Adrenal gland (tissue), 12 donors: ENCODE data around the gene RALGAPA1. TPM values are rescaled to one million over a fixed set of nuclear protein-coding genes. Genes with fewer than 3 reads are reported as not detected.
"Not testable (repeated sequence)": the region's sequence is repeated elsewhere in the genome, so short reads cannot be mapped to it uniquely, and the experiment has no call there.

ENCODE experiments used
- DNase-seq, 7 donors: peaks; one replicate each; pipeline ENCODE4 v3.0.0-alpha.2; 2019 to 2020
- H3K27ac ChIP-seq, 5 donors: fragments of 200-600 bp; sonication (generic) in 4 of 5; 1 replicate in 3 of 5; 2 replicates in 2 of 5; pipeline versions ENCODE4 v1.5.1 to v1.8.0; 2016 to 2020; ENCODE audit warnings: mild to moderate bottlenecking in 1 of 5
- H3K27me3 ChIP-seq: fragments of 200-600 bp; 2 replicates; pipeline ENCODE4 v1.8.0; 2021
- H3K36me3 ChIP-seq, 2 donors: fragments of 200-600 bp; replicated peaks in 1 of 2; 1 replicate in 1 of 2; 2 replicates in 1 of 2; pipeline versions ENCODE4 v1.5.1 to v1.8.0; 2018 to 2022
- H3K4me1 ChIP-seq, 2 donors: fragments of 200-600 bp; replicated peaks in 1 of 2; 1 replicate in 1 of 2; 2 replicates in 1 of 2; pipeline versions ENCODE4 v1.5.1 to v1.8.0; 2018 to 2021
- H3K4me3 ChIP-seq, 4 donors: fragments of 200-600 bp; sonication (generic) in 3 of 4; one replicate each; pipeline ENCODE4 v1.5.1; 2016 to 2018
- H3K9me3 ChIP-seq, 3 donors: fragments of 200-600 bp; sonication (generic) in 1 of 3; replicated peaks in 1 of 3; 1 replicate in 2 of 3; 2 replicates in 1 of 3; pipeline versions ENCODE4 v1.5.1 to v1.8.0; 2016 to 2021
- POLR2A ChIP-seq, 2 donors: fragments of 450-650 bp; IDR thresholded peaks; one replicate each; pipeline ENCODE4 v1.6.1; 2017; ENCODE audit warnings: antibody characterized with exemption in 2 of 2, mild to moderate bottlenecking in 2 of 2, moderate library complexity in 1 of 2
- WGBS, 4 donors: extraction: QIAGEN DNeasy Blood & Tissue Kit in 2 of 4; methylation state at CpG; one replicate each; pipeline versions ENCODE4 v1.1.5 to v1.1.7; 2013 to 2017; 5-methylcytosine and 5-hydroxymethylcytosine counted together
- intact Hi-C, 2 donors: fragments of 100-400 bp; cut with DNase I; formaldehyde crosslinking; loops; one replicate each; pipeline versions ENCODE4 v1.14.1 to v1.15.0; 2022 to 2023
- polyA plus RNA-seq, 3 donors: library from polyadenylated mRNA; stranded (reverse); fragments of 200-250 nt in 2 of 3; fragments of 350-450 nt in 1 of 3; fragmentation: Illumina TruSeq in 1 of 3; extraction: RNeasy Lipid Tissue Mini Kit (QIAGEN cat#74804) in 1 of 3; gene quantifications; one replicate each; pipeline ENCODE4 v1.2.3, GENCODE V29; 2013 to 2014
- total RNA-seq, 9 donors: library from RNA; depleted of rRNA in 4 of 9; stranded (reverse); fragments of >200 nt in 4 of 9; fragments of 120-200 nt in 1 of 9; fragmentation: NEBNext Ultra II Directional in 1 of 9; extraction: Animal tissue kit (Norgen Biotek cat#: 25700) in 1 of 9; gene quantifications; one replicate each; pipeline versions ENCODE4 v1.1.0 to v1.2.4, GENCODE V29; 2013 to 2023
- TF ChIP-seq, protein P1 (sequence below), 6 experiments: fragments of 450-650 bp in 4 of 6; fragments of 200-600 bp in 2 of 6; sonication (generic) in 1 of 6; IDR thresholded peaks; 1 replicate in 5 of 6; 2 replicates in 1 of 6; pipeline versions ENCODE4 v1.5.1 to v1.8.0; 2016 to 2021; ENCODE audit warnings: antibody characterized with exemption in 6 of 6, mild to moderate bottlenecking in 2 of 6, moderate library complexity in 1 of 6
- donor health status: healthy with polysubstance abuse.
- donor health status: Bipolar disorder and iron deficiency.
- donor health status: DM: yes; HTN: yes; CAD: no.
- donor health status: DM: no; HTN: no; CAD: no.
- donor health status: DM: no; HTN: no; CAD: no.
- donor health status: DM: yes; HTN: yes; CAD: no.

RALGAPA1 gene
- total and polyA plus RNA-seq, 12 donors, result 31.7 to 116 (median 64.8) TPM

GRCh38 chr14:35617500-35617899 lies 191.6 kb downstream of the RALGAPA1 start:
- no peak for DNase-seq
- Histone ChIP-seq H3K4me3 (no peak overlapping the region), H3K9me3 (no peaks in the 10 kb centered on the region), H3K27me3 (no peaks in the 10 kb centered on the region), H3K4me1 (no peaks in the 10 kb centered on the region), H3K36me3 (peaks cover 0 to 8% of the 10 kb centered on the region in 2 donors), H3K27ac (no peak overlapping the region)
- intact Hi-C loops, result no loop called here
- 93 to 100% (median 98%) methylated on average over 3 of the region's 3 CpGs for WGBS, 4 donors
- TF ChIP-seq, protein P1, sequence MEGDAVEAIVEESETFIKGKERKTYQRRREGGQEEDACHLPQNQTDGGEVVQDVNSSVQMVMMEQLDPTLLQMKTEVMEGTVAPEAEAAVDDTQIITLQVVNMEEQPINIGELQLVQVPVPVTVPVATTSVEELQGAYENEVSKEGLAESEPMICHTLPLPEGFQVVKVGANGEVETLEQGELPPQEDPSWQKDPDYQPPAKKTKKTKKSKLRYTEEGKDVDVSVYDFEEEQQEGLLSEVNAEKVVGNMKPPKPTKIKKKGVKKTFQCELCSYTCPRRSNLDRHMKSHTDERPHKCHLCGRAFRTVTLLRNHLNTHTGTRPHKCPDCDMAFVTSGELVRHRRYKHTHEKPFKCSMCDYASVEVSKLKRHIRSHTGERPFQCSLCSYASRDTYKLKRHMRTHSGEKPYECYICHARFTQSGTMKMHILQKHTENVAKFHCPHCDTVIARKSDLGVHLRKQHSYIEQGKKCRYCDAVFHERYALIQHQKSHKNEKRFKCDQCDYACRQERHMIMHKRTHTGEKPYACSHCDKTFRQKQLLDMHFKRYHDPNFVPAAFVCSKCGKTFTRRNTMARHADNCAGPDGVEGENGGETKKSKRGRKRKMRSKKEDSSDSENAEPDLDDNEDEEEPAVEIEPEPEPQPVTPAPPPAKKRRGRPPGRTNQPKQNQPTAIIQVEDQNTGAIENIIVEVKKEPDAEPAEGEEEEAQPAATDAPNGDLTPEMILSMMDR (IDR thresholded peaks at IDR 0.05), result no peak
- no peak for TF ChIP-seq POLR2A (IDR thresholded peaks at IDR 0.05)

DNA sequence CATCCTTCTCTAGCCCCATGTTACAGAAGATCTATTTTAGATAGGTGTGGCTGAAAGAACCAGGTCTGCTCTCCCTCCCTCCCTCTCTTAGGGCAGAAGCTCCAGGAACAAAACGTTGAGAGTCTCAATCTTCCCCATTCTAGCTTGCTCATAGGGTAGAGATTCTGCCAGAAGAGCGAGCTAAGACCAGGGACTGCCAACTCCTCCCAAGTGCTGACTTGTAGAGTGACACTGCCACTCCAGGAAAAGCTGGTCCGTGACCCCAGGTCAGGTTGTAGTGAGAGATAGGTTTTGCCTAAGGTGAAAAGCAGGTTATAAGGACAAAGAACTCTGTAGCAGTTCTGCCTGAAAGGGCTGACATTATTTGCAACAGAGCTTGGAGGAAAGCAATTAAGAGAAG lies 201.7 kb downstream of the RALGAPA1 start:
- no peak overlapping the region for H3K4me3 ChIP-seq
- no peaks in the 10 kb centered on the region for H3K4me1 ChIP-seq
- no peak for DNase-seq
- H3K27ac ChIP-seq, result no peak overlapping the region
- no peaks in the 10 kb centered on the region for H3K27me3 ChIP-seq
- intact Hi-C loops, result no loop called here
- H3K9me3 ChIP-seq, result no peaks in the 10 kb centered on the region
- WGBS, 4 donors, result 80 to 82% (median 81%) methylated on average over 3 of the region's 3 CpGs
- TF ChIP-seq, protein P1 (IDR thresholded peaks at IDR 0.05), result no peak
- TF ChIP-seq POLR2A (IDR thresholded peaks at IDR 0.05), result no peak
- H3K36me3 ChIP-seq, result peaks cover 0 to 8% of the 10 kb centered on the region in 2 donors

- no peaks in the 10 kb centered on the region for H3K9me3 ChIP-seq
- intact Hi-C loops, result no loop called here
- H3K27ac ChIP-seq, result no peak overlapping the region
- H3K36me3 ChIP-seq, result no peaks in the 10 kb centered on the region
- DNase-seq, result no peak
- TF ChIP-seq, protein P1 (IDR thresholded peaks at IDR 0.05), result no peak
- no peak for TF ChIP-seq POLR2A (IDR thresholded peaks at IDR 0.05)
- WGBS, 4 donors, result 95 to 100% (median 99%) methylated on average over 1 of the region's 1 CpG
- no peaks in the 10 kb centered on the region for H3K27me3 ChIP-seq
- H3K4me1 ChIP-seq, result no peaks in the 10 kb centered on the region
- H3K4me3 ChIP-seq, result no peak overlapping the region
Observed at GRCh38 chr14:35600253-35600652, 208.8 kb downstream of the RALGAPA1 start.

GRCh38 chr14:35594616-35595015 lies 214.5 kb downstream of the RALGAPA1 start:
- TF ChIP-seq POLR2A (IDR thresholded peaks at IDR 0.05), result no peak
- TF ChIP-seq, protein P1 (IDR thresholded peaks at IDR 0.05), result no peak
- WGBS, 4 donors, result 93 to 100% (median 95%) methylated on average over 2 of the region's 2 CpGs
- H3K27me3 ChIP-seq, result no peaks in the 10 kb centered on the region
- no peaks in the 10 kb centered on the region for H3K4me1 ChIP-seq
- H3K27ac ChIP-seq, result no peak overlapping the region
- no peak overlapping the region for H3K4me3 ChIP-seq
- intact Hi-C loops, result no loop called here
- no peaks in the 10 kb centered on the region for H3K36me3 ChIP-seq
- no peak for DNase-seq
- no peaks in the 10 kb centered on the region for H3K9me3 ChIP-seq

DNA sequence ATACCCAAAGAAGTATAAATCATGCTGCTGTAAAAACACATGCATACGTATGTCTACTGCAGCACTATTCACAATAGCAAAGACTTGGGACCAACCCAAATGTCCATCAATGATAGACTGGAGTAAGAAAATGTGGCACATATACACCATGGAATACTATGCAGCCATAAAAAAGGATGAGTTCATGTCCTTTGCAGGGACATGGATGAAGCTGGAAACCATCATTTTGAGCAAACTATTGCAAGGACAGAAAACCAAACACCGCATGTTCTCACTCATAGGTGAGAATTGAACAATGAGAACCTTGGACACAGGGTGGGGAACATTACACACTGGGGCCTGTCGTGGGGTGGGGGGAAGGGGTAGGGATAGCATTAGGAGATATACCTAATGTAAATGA lies 221.7 kb downstream of the RALGAPA1 start:
- DNase-seq, H3K4me3 ChIP-seq, H3K36me3 ChIP-seq, H3K9me3 ChIP-seq, H3K27ac ChIP-seq, intact Hi-C loops, H3K4me1 ChIP-seq, H3K27me3 ChIP-seq: not testable (repeated sequence)
- 92 to 100% (median 96%) methylated on average over 3 of the region's 3 CpGs for WGBS, 4 donors
